Measurements from ENCODE around the gene FAHD2A.
"Not testable (repeated sequence)": the region's sequence is repeated elsewhere in the genome, so short reads cannot be mapped to it uniquely, and the experiment has no call there.

FAHD2A gene

GRCh38 chr2:95376311-95377215, 25.9 kb upstream of the FAHD2A start:
- DNase-seq, result no peak

- no peak for DNase-seq
Observed at GRCh38 chr2:95377216-95378123, 25.0 kb upstream of the FAHD2A start.

GRCh38 chr2:95378281-95378680, 24.2 kb upstream of the FAHD2A start:
- not testable (repeated sequence) for DNase-seq

- no peak for DNase-seq
Observed at GRCh38 chr2:95379371-95379831, 23.1 kb upstream of the FAHD2A start.

- DNase-seq, result no peak
Observed at GRCh38 chr2:95380280-95380679, 22.2 kb upstream of the FAHD2A start.

GRCh38 chr2:95380731-95381130, 21.8 kb upstream of the FAHD2A start:
- no peak for DNase-seq

- DNase-seq, result no peak
Observed at GRCh38 chr2:95381212-95382191, 21.0 kb upstream of the FAHD2A start.

- no peak for DNase-seq
Observed at GRCh38 chr2:95382192-95382591, 20.3 kb upstream of the FAHD2A start.

- DNase-seq, result no peak
Observed at GRCh38 chr2:95382686-95383634, 19.5 kb upstream of the FAHD2A start.

- DNase-seq, result no peak
Observed at GRCh38 chr2:95383635-95384027, 18.9 kb upstream of the FAHD2A start.

- no peak for DNase-seq
Observed at GRCh38 chr2:95384854-95385569, 17.5 kb upstream of the FAHD2A start.

GRCh38 chr2:95385570-95385984, 16.9 kb upstream of the FAHD2A start:
- DNase-seq, result no peak

- DNase-seq, result no peak
Observed at GRCh38 chr2:95386031-95386430, 16.5 kb upstream of the FAHD2A start.

GRCh38 chr2:95387358-95387757, 15.2 kb upstream of the FAHD2A start:
- DNase-seq, result no peak

GRCh38 chr2:95388091-95388692, 14.3 kb upstream of the FAHD2A start:
- no peak for DNase-seq

GRCh38 chr2:95388856-95389244, 13.7 kb upstream of the FAHD2A start:
- no peak for DNase-seq

GRCh38 chr2:95389245-95390119, 13.0 kb upstream of the FAHD2A start:
- DNase-seq, result peak; percentile 60

GRCh38 chr2:95390272-95390880, 12.1 kb upstream of the FAHD2A start:
- DNase-seq, result no peak

All from T1000 (cell line).